Heart right ventricle (tissue), 16 donors: ENCODE measurements around the gene SYNDIG1. TPM values are rescaled to one million over a fixed set of nuclear protein-coding genes. Genes with fewer than 3 reads are reported as not detected.

Experiments
- ATAC-seq, 8 donors: fragments of 200-7000 bp; cut with Tn5 transposase; one replicate each; pipeline ENCODE4 v1.9.1; 2020; ENCODE audit warnings: mild to moderate bottlenecking in 8 of 8, moderate library complexity in 8 of 8, moderate number of reproducible peaks in 1 of 8
- DNase-seq, 2 donors: peaks; one replicate each; pipeline ENCODE4 v3.0.0-alpha.2; 2020
- H3K27ac ChIP-seq, 10 donors: fragments of 200-600 bp; sonication (generic) in 2 of 10; one replicate each; pipeline versions ENCODE4 v1.5.0 to v1.8.0; 2020 to 2022; ENCODE audit warnings: mild to moderate bottlenecking in 3 of 10
- H3K27me3 ChIP-seq, 7 donors: fragments of 200-600 bp; one replicate each; pipeline ENCODE4 v1.8.0; 2021 to 2022; ENCODE audit warnings: mild to moderate bottlenecking in 2 of 7
- H3K36me3 ChIP-seq, 9 donors: fragments of 200-600 bp; sonication (generic) in 1 of 9; one replicate each; pipeline versions ENCODE4 v1.5.0 to v1.8.0; 2020 to 2022; ENCODE audit warnings: mild to moderate bottlenecking in 2 of 9
- H3K4me1 ChIP-seq, 9 donors: fragments of 200-600 bp; sonication (generic) in 1 of 9; one replicate each; pipeline versions ENCODE4 v1.5.0 to v1.8.0; 2020 to 2022; ENCODE audit warnings: mild to moderate bottlenecking in 4 of 9
- H3K4me3 ChIP-seq, 10 donors: fragments of 200-600 bp; sonication (generic) in 2 of 10; one replicate each; pipeline versions ENCODE4 v1.5.0 to v1.8.0; 2020 to 2022; ENCODE audit warnings: mild to moderate bottlenecking in 7 of 10, moderate library complexity in 2 of 10
- H3K9me3 ChIP-seq, 11 donors: fragments of 200-600 bp in 10 of 11; sonication (generic) in 2 of 11; one replicate each; pipeline versions ENCODE4 v1.5.0 to v1.8.0; 2013 to 2022; ENCODE audit warnings: mild to moderate bottlenecking in 2 of 11, control low read depth in 1 of 11, moderate library complexity in 1 of 11
- WGBS, 2 donors: extraction: QIAGEN DNeasy Blood & Tissue Kit; methylation state at CpG; one replicate each; pipeline ENCODE4 v1.1.7; 2013; ENCODE audit warnings: inconsistent platforms in 1 of 2; 5-methylcytosine and 5-hydroxymethylcytosine counted together
- intact Hi-C, 10 donors: fragments of 100-400 bp; cut with DNase I; formaldehyde crosslinking; loops; one replicate each; pipeline versions ENCODE4 v1.11.1 to v1.14.2; 2022
- polyA plus RNA-seq, 2 donors: library from polyadenylated mRNA; stranded (reverse); fragments of 200-250 nt; gene quantifications; one replicate each; pipeline ENCODE4 v1.2.3, GENCODE V29; 2013
- total RNA-seq, 10 donors: library from RNA; stranded (reverse); fragmentation: NEBNext Ultra II Directional in 3 of 10; extraction: Animal tissue kit (Norgen Biotek cat#: 25700) in 3 of 10; gene quantifications; one replicate each; pipeline versions ENCODE4 v1.2.1 to v1.2.4, GENCODE V29; 2021 to 2023
- TF ChIP-seq, protein P1 (sequence below), 9 donors: fragments of 200-600 bp; sonication (generic) in 2 of 9; IDR thresholded peaks; one replicate each; pipeline versions ENCODE4 v1.5.0 to v1.8.0; 2021 to 2022; ENCODE audit warnings: antibody characterized with exemption in 9 of 9, mild to moderate bottlenecking in 5 of 9, moderate library complexity in 1 of 9
- donor health status: Arrhythmogenic right ventricular cardiomyopathy.
- donor health status: ischemic (EF 13 %, LVEDD 7.1; RV severe dilation, severe dysfunction).
- donor health status: healthy with polysubstance abuse.
- donor health status: DM: no; HTN: yes; CAD: no.
- donor health status: DM: no; HTN: no; CAD: no.
- donor health status: ischemic (EF 25% LVEDD 6.9; RV normal size, moderate dysfunction).
- donor health status: ischemic (EF 25% LVEDD 5.7; RV mildly dilated, moderate dysfunction).
- donor health status: healthy.
- donor health status: DM: yes; HTN: yes; CAD: no.
- donor health status: Ischemic cardiomyopathy.
- donor health status: ischemic (EF 35%, LVEDD 5.7; RV mildly dilated, moderate dysfunction).
- donor health status: nonischemic (EF 11% LVEDD 7.7; RV severe dilation, severe dysfunction).
- donor health status: DM: yes; HTN: yes; CAD: no.
- donor health status: PGD.
- donor health status: ischemic (EF 29% LVEDD 5.4; RV normal size, mild dysfunction).
- donor health status: nonischemic (EF 23%, LVEDD 6.1; RV moderate dilation, normal function).

The SYNDIG1 gene
- total and polyA plus RNA-seq, 12 donors: 8.6 to 34.7 (median 19.9) TPM

DNA sequence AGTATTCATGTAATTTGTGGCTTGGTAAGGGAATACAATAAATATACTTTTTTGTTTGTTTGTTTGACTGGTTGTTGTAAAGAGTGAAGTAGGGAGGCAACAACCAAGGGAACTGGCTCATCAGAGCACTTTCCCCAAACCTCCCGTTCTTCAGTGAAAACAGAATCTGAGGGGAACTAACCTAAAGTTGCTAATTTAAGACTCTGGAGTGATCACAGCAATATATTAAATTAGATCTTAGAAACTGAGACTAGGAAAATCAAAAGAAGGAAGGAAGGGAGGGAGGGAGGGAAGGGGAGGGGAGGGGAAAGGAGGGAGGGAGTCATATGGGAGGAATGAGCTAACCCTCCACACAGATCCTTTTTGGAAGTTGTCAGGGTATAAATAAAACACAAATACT lies 144.9 kb downstream of the SYNDIG1 start:
- peaks cover 0 to 6% (median 0%) of the 10 kb centered on the region in 7 donors for H3K27me3 ChIP-seq
- no peak overlapping the region for H3K27ac ChIP-seq
- no peak overlapping the region for H3K4me3 ChIP-seq
- WGBS, 2 donors: 64 to 75% methylated on average over 1 of the region's 1 CpG
- H3K36me3 ChIP-seq: no peaks in the 10 kb centered on the region
- TF ChIP-seq, protein P1, sequence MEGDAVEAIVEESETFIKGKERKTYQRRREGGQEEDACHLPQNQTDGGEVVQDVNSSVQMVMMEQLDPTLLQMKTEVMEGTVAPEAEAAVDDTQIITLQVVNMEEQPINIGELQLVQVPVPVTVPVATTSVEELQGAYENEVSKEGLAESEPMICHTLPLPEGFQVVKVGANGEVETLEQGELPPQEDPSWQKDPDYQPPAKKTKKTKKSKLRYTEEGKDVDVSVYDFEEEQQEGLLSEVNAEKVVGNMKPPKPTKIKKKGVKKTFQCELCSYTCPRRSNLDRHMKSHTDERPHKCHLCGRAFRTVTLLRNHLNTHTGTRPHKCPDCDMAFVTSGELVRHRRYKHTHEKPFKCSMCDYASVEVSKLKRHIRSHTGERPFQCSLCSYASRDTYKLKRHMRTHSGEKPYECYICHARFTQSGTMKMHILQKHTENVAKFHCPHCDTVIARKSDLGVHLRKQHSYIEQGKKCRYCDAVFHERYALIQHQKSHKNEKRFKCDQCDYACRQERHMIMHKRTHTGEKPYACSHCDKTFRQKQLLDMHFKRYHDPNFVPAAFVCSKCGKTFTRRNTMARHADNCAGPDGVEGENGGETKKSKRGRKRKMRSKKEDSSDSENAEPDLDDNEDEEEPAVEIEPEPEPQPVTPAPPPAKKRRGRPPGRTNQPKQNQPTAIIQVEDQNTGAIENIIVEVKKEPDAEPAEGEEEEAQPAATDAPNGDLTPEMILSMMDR (IDR thresholded peaks at IDR 0.05): no peak
- DNase-seq: no peak
- ATAC-seq: no peak
- intact Hi-C loops: loop anchor here in 1 of 10 donors (10.0 kb wide), 1 partner anchor 60 kb away; no protein-coding TSS in a partner anchor
- peaks cover under 1 to 32% (median 5%) of the 10 kb centered on the region in 9 donors for H3K4me1 ChIP-seq
- no peaks in the 10 kb centered on the region for H3K9me3 ChIP-seq

DNA sequence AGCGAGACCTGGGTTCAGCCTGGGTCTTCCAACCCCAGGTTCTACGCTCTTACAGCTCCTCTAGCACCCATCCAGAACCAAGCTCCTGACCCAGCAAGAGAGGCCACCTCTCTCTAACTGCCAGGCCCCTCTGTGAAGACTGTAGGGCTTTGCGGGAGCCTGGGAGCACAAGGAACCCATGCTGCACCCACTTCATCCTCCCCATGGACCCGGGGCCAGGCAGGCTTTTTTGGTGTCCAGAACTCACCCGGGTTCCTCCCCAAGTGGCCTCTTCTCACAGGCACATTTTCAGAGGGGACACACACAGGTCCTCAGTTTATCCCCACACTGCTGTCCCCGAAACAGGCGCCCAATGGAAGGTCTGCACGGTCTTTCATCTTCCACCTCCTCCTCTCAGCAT lies 145.9 kb downstream of the SYNDIG1 start:
- intact Hi-C loops: loop anchor here in 1 of 10 donors (10.0 kb wide), 1 partner anchor 59 kb away; no protein-coding TSS in a partner anchor
- ATAC-seq (no peak), DNase-seq (no peak)
- peaks cover 0 to 6% (median 0%) of the 10 kb centered on the region in 7 donors for H3K27me3 ChIP-seq
- TF ChIP-seq, protein P1 (IDR thresholded peaks at IDR 0.05): no peak
- H3K4me1 ChIP-seq: peaks cover 2 to 33% (median 5%) of the 10 kb centered on the region in 9 donors
- H3K27ac ChIP-seq: no peak overlapping the region
- H3K4me3 ChIP-seq: no peak overlapping the region
- no peaks in the 10 kb centered on the region for H3K36me3 ChIP-seq
- no peaks in the 10 kb centered on the region for H3K9me3 ChIP-seq
- 86 to 95% methylated on average over 8 of the region's 8 CpGs for WGBS, 2 donors

DNA sequence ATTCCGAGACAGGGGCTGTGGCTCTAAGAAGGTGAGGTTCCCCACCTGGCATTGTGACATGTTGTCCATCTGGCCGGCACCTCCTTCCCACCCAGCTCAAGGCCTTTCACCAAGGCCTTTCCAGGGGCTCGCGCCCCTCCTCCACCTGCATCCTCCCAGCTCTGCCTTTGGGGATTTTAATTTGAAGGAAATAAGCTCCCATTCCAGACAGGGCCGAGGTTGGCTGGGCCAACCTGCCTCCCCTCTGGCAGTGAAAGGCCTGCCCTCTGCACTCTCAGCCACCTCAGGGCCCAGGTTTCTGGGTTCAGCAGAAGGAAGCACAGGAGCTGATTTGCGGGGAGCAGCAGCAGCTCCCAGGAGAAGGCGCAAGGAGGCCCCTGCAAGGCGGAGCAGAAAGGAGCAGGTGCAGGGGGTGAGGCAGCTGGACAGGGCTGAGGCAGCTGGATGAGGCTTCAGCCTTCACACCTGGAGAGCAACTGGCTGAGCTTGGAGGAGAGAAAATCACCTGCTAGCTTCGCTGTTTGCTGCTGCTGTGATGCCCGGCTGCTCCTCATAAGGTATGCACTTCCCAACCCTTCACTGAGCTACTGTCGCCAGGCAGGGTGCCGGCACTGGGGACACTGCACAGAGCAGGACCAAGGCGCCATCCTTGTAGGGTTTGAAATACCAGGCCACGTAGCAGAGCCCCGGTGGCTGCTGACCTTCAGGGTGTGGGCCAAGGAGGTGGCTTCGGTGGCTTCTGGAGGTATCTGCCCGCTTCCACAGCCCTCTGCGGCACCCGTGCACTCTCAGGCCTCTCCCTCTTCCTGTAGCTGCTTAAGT lies 147.0 kb downstream of the SYNDIG1 start:
- peaks cover 2 to 33% (median 5%) of the 10 kb centered on the region in 9 donors for H3K4me1 ChIP-seq
- no peaks in the 10 kb centered on the region for H3K9me3 ChIP-seq
- no peaks in the 10 kb centered on the region for H3K36me3 ChIP-seq
- no peak overlapping the region for H3K27ac ChIP-seq
- TF ChIP-seq, protein P1 (IDR thresholded peaks at IDR 0.05): no peak
- no peak for ATAC-seq
- peaks cover 0 to 6% (median 0%) of the 10 kb centered on the region in 7 donors for H3K27me3 ChIP-seq
- DNase-seq: no peak
- intact Hi-C loops: loop anchor here in 1 of 10 donors (10.0 kb wide), 1 partner anchor 58 kb away; no protein-coding TSS in a partner anchor
- no peak overlapping the region for H3K4me3 ChIP-seq
- WGBS, 2 donors: 82 to 89% methylated on average over 19 of the region's 19 CpGs

DNA sequence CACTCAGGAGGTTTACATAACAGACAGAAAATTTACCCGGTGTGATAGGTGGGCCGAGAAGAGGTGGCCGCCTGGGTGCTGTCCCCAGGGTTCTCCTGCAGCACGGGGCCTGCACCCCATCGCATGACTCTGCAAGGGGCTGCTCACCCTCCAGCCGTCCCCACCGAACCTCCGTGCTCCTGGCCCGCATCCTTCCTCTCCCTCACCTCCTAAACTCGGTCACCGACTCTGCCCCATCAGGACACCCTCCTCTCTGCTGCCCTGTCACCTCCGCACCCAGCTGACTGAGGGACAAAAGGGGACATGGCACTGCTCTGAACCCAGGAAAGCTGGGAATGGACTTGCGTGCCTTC lies 147.6 kb downstream of the SYNDIG1 start:
- DNase-seq: no peak
- TF ChIP-seq, protein P1 (IDR thresholded peaks at IDR 0.05): no peak
- Histone ChIP-seq H3K4me3 (no peak overlapping the region), H3K27ac (no peak overlapping the region), H3K36me3 (no peaks in the 10 kb centered on the region), H3K4me1 (peaks cover 0 to 31% (median 4%) of the 10 kb centered on the region in 9 donors), H3K9me3 (no peaks in the 10 kb centered on the region), H3K27me3 (peaks cover 0 to 6% (median 0%) of the 10 kb centered on the region in 7 donors)
- no peak for ATAC-seq
- 81 to 83% methylated on average over 13 of the region's 13 CpGs for WGBS, 2 donors
- intact Hi-C loops: loop anchor here in 1 of 10 donors (10.0 kb wide), 1 partner anchor 58 kb away; no protein-coding TSS in a partner anchor
